ENCODE data around the gene TAF10.

Gene TAF10

GRCh38 chr11:6619004-6619745 lies 7.2 kb upstream of the TAF10 start, which contains the start of gene TPP1:
TSS of gene TPP1 (minus strand) at chr11:6619422. CDS start at chr11:6619400, 22 bp downstream.
- Mint-ChIP-seq H3K36me3 (ENCODE audit: low read depth) (peaks cover 12% of the 10 kb centered on the region), H3K27ac (no peak within 1 kb of the TSS), H3K4me1 (no peaks in the 10 kb centered on the region), H3K9me3 (no peaks in the 10 kb centered on the region), H3K4me3 (no peak within 1 kb of the TSS), H3K27me3 (ENCODE audit: low read depth) (no peaks in the 10 kb centered on the region)
- no peak for TF ChIP-seq CTCF (IDR thresholded peaks at IDR 0.05; ENCODE audit: unreplicated experiment in 3 of 3)

GRCh38 chr11:6618117-6619003 lies 6.3 kb upstream of the TAF10 start:
- no peak for TF ChIP-seq CTCF (IDR thresholded peaks at IDR 0.05; ENCODE audit: unreplicated experiment in 3 of 3)
- Mint-ChIP-seq H3K27ac (no peak overlapping the region), H3K27me3 (ENCODE audit: low read depth) (no peaks in the 10 kb centered on the region), H3K9me3 (no peaks in the 10 kb centered on the region), H3K4me3 (no peak overlapping the region), H3K4me1 (no peaks in the 10 kb centered on the region), H3K36me3 (ENCODE audit: low read depth) (peaks cover 10% of the 10 kb centered on the region)

- H3K27ac Mint-ChIP-seq = peak overlapping the region in 1 of 3 experiments; percentile 18
- H3K9me3 Mint-ChIP-seq = no peaks in the 10 kb centered on the region
- no peaks in the 10 kb centered on the region for H3K27me3 Mint-ChIP-seq (ENCODE audit: low read depth)
- H3K4me1 Mint-ChIP-seq = no peaks in the 10 kb centered on the region
- peaks cover 10% of the 10 kb centered on the region for H3K36me3 Mint-ChIP-seq (ENCODE audit: low read depth)
- H3K4me3 Mint-ChIP-seq = no peak overlapping the region
- TF ChIP-seq CTCF (IDR thresholded peaks at IDR 0.05; ENCODE audit: unreplicated experiment in 3 of 3) = no peak
Observed at GRCh38 chr11:6617315-6617781, 5.3 kb upstream of the TAF10 start.

- Mint-ChIP-seq H3K9me3 (no peaks in the 10 kb centered on the region), H3K27me3 (ENCODE audit: low read depth) (no peaks in the 10 kb centered on the region), H3K4me1 (no peaks in the 10 kb centered on the region), H3K27ac (no peak overlapping the region), H3K4me3 (peak overlapping the region; percentile 32 to 48 (median 45)), H3K36me3 (ENCODE audit: low read depth) (peaks cover 10% of the 10 kb centered on the region)
- TF ChIP-seq CTCF (IDR thresholded peaks at IDR 0.05; ENCODE audit: unreplicated experiment in 3 of 3) = no peak
Observed at GRCh38 chr11:6616596-6617250, 4.7 kb upstream of the TAF10 start.

GRCh38 chr11:6615882-6616585 lies 4.0 kb upstream of the TAF10 start:
- Mint-ChIP-seq H3K9me3 (no peaks in the 10 kb centered on the region), H3K4me3 (peak overlapping the region; percentile 4 to 56 (median 9)), H3K36me3 (ENCODE audit: low read depth) (peaks cover 10% of the 10 kb centered on the region), H3K27ac (no peak overlapping the region), H3K27me3 (ENCODE audit: low read depth) (no peaks in the 10 kb centered on the region), H3K4me1 (no peaks in the 10 kb centered on the region)
- no peak for TF ChIP-seq CTCF (IDR thresholded peaks at IDR 0.05; ENCODE audit: unreplicated experiment in 3 of 3)
